ENCODE data around the gene HMCN1. TPM values are rescaled to one million over a fixed set of nuclear protein-coding genes. Genes with fewer than 3 reads are reported as not detected.
"Not testable (repeated sequence)": the region's sequence is repeated elsewhere in the genome, so short reads cannot be mapped to it uniquely, and the experiment has no call there.

The HMCN1 gene
- total RNA-seq, 1 experiment from 2014 or later, result 2.1 TPM

GRCh38 chr1:186152227-186152619, 418.0 kb downstream of the HMCN1 start:
- DNase-seq (ENCODE audit: low read depth), result no peak

GRCh38 chr1:186152620-186153239, 418.5 kb downstream of the HMCN1 start:
- peak; percentile 95 for DNase-seq (ENCODE audit: low read depth)

GRCh38 chr1:186154651-186155050, 420.5 kb downstream of the HMCN1 start:
- no peak for DNase-seq (ENCODE audit: low read depth)

- DNase-seq (ENCODE audit: low read depth), result peak; percentile 77
Measured at GRCh38 chr1:186155594-186155993, 421.4 kb downstream of the HMCN1 start.

GRCh38 chr1:186162895-186163294, 428.7 kb downstream of the HMCN1 start:
- DNase-seq (ENCODE audit: low read depth), result not testable (repeated sequence)

GRCh38 chr1:186164773-186165172, 430.6 kb downstream of the HMCN1 start:
- no peak for DNase-seq (ENCODE audit: low read depth)

- peak; percentile 27 for DNase-seq (ENCODE audit: low read depth)
Measured at GRCh38 chr1:186165303-186165702, 431.1 kb downstream of the HMCN1 start.

GRCh38 chr1:186167096-186167668, 433.0 kb downstream of the HMCN1 start:
- no peak for DNase-seq (ENCODE audit: low read depth)

GRCh38 chr1:186175588-186175987, 441.4 kb downstream of the HMCN1 start:
- no peak for DNase-seq (ENCODE audit: low read depth)

GRCh38 chr1:186178426-186179043, 444.3 kb downstream of the HMCN1 start:
- peak; percentile 32 for DNase-seq (ENCODE audit: low read depth)

- DNase-seq (ENCODE audit: low read depth), result no peak
Measured at GRCh38 chr1:186179231-186179630, 445.0 kb downstream of the HMCN1 start.

- DNase-seq (ENCODE audit: low read depth), result peak; percentile 89
Measured at GRCh38 chr1:186183219-186183618, 449.0 kb downstream of the HMCN1 start.

- DNase-seq (ENCODE audit: low read depth), result peak; percentile 33
Measured at GRCh38 chr1:186183970-186184628, 449.9 kb downstream of the HMCN1 start.

- not testable (repeated sequence) for DNase-seq (ENCODE audit: low read depth)
Measured at GRCh38 chr1:186186251-186186650, 452.1 kb downstream of the HMCN1 start.

- DNase-seq (ENCODE audit: low read depth), result peak; percentile 80
Measured at GRCh38 chr1:186187601-186188000, 453.4 kb downstream of the HMCN1 start.

GRCh38 chr1:186188004-186188539, 453.9 kb downstream of the HMCN1 start:
- peak; percentile 95 for DNase-seq (ENCODE audit: low read depth)

- peak; percentile 25 for DNase-seq (ENCODE audit: low read depth)
Measured at GRCh38 chr1:186188736-186189135, 454.5 kb downstream of the HMCN1 start.

- no peak for DNase-seq (ENCODE audit: low read depth)
Measured at GRCh38 chr1:186189156-186189555, 455.0 kb downstream of the HMCN1 start.

- no peak for DNase-seq (ENCODE audit: low read depth)
Measured at GRCh38 chr1:186191511-186191910, 457.3 kb downstream of the HMCN1 start.

- DNase-seq (ENCODE audit: low read depth), result no peak
Measured at GRCh38 chr1:186193224-186193623, 459.0 kb downstream of the HMCN1 start.

GRCh38 chr1:186194107-186194756, 460.0 kb downstream of the HMCN1 start:
- no peak for DNase-seq (ENCODE audit: low read depth)

- peak; percentile 40 for DNase-seq (ENCODE audit: low read depth)
Measured at GRCh38 chr1:186195377-186195931, 461.3 kb downstream of the HMCN1 start.
